H9 (cell line): ENCODE results near the gene RNF8. TPM values are rescaled to one million over a fixed set of nuclear protein-coding genes. Genes with fewer than 3 reads are reported as not detected.
"Not testable (repeated sequence)": the region's sequence is repeated elsewhere in the genome, so short reads cannot be mapped to it uniquely, and the experiment has no call there.

Source experiments
- DNase-seq: peaks from one replicate; pipeline ENCODE4 v3.0.0-alpha.2; 2017
- H2AFZ ChIP-seq: one replicate; pipeline ENCODE4 v1.6.1; 2013; ENCODE audit warnings: mild to moderate bottlenecking, low read length, control low read depth, moderate library complexity
- H2AK5ac ChIP-seq: 2 replicates; pipeline ENCODE4 v1.6.1; 2013; ENCODE audit warnings: low read length, control low read depth, mixed read lengths; ENCODE audit not compliant: insufficient read length
- H2BK120ac ChIP-seq: one replicate; pipeline ENCODE4 v1.6.1; 2013; ENCODE audit warnings: low read depth, mild to moderate bottlenecking, low read length, control low read depth, inconsistent platforms; ENCODE audit not compliant: poor library complexity, severe bottlenecking
- H2BK12ac ChIP-seq: 2 replicates; pipeline ENCODE4 v1.6.1; 2013; ENCODE audit warnings: low read length, control low read depth, mixed read lengths, low read depth; ENCODE audit not compliant: insufficient read length
- H2BK15ac ChIP-seq: 2 replicates; pipeline ENCODE4 v1.6.1; 2013; ENCODE audit warnings: low read depth, low read length, control low read depth
- H2BK20ac ChIP-seq: one replicate; pipeline ENCODE4 v1.6.1; 2013; ENCODE audit warnings: low read depth, mild to moderate bottlenecking, low read length, control low read depth, inconsistent platforms; ENCODE audit not compliant: poor library complexity, severe bottlenecking
- H2BK5ac ChIP-seq: 2 replicates; pipeline ENCODE4 v1.6.1; 2013; ENCODE audit warnings: low read length, control low read depth, mixed read lengths; ENCODE audit not compliant: insufficient read length
- H3K14ac ChIP-seq: 2 replicates; pipeline ENCODE4 v1.6.1; 2013; ENCODE audit warnings: low read length, control low read depth; ENCODE audit not compliant: insufficient read depth
- H3K18ac ChIP-seq: 2 replicates; pipeline ENCODE4 v1.6.1; 2013; ENCODE audit warnings: low read depth, mild to moderate bottlenecking, mixed read lengths, low read length, control low read depth; ENCODE audit not compliant: insufficient read length
- H3K23ac ChIP-seq: 2 replicates; pipeline ENCODE4 v1.6.1; 2013; ENCODE audit warnings: low read length, control low read depth, mixed read lengths, low read depth; ENCODE audit not compliant: insufficient read length
- H3K23me2 ChIP-seq: 2 replicates; pipeline ENCODE4 v1.6.1; 2013; ENCODE audit warnings: low read depth, mild to moderate bottlenecking, mixed read lengths, low read length, control low read depth; ENCODE audit not compliant: insufficient read length, poor library complexity, severe bottlenecking
- H3K27ac ChIP-seq: 2 replicates; pipeline ENCODE4 v1.5.1; 2013; ENCODE audit warnings: low read length, control low read depth, mixed read lengths, low read depth; ENCODE audit not compliant: insufficient read length
- H3K27me3 ChIP-seq: 2 replicates; pipeline ENCODE4 v1.6.1; 2013; ENCODE audit warnings: low read length, control low read depth, inconsistent platforms; ENCODE audit not compliant: insufficient read depth
- H3K4ac ChIP-seq: 2 replicates; pipeline ENCODE4 v1.6.1; 2013; ENCODE audit warnings: low read depth, mild to moderate bottlenecking, control low read depth, inconsistent platforms, low read length, moderate library complexity
- H3K4me1 ChIP-seq: 2 replicates; pipeline ENCODE4 v1.6.1; 2013; ENCODE audit warnings: low read length, control low read depth, inconsistent platforms; ENCODE audit not compliant: insufficient read depth
- H3K4me2 ChIP-seq: 2 replicates; pipeline ENCODE4 v1.6.1; 2013; ENCODE audit warnings: low read length, control low read depth, mixed read lengths; ENCODE audit not compliant: insufficient read length, insufficient read depth
- H3K56ac ChIP-seq: 2 replicates; pipeline ENCODE4 v1.6.1; 2013; ENCODE audit warnings: low read depth, mild to moderate bottlenecking, mixed read lengths, low read length, control low read depth; ENCODE audit not compliant: insufficient read length
- H3K79me1 ChIP-seq: 2 replicates; pipeline ENCODE4 v1.6.1; 2013; ENCODE audit warnings: low read depth, mild to moderate bottlenecking, moderate library complexity, low read length, control low read depth, inconsistent platforms; ENCODE audit not compliant: insufficient read depth, poor library complexity, severe bottlenecking
- H3K79me2 ChIP-seq: 2 replicates; pipeline ENCODE4 v1.6.1; 2013; ENCODE audit warnings: low read length, control low read depth, inconsistent platforms; ENCODE audit not compliant: insufficient read depth
- H3K9ac ChIP-seq: 2 replicates; pipeline ENCODE4 v1.6.1; 2013; ENCODE audit warnings: low read length, control low read depth, mixed read lengths; ENCODE audit not compliant: insufficient read length; ENCODE audit errors: extremely low read depth
- H3K9me3 ChIP-seq: one replicate; pipeline ENCODE4 v1.6.1; 2013; ENCODE audit warnings: low read depth, low read length, inconsistent platforms; ENCODE audit not compliant: control insufficient read depth
- H3T11ph ChIP-seq: one replicate; pipeline ENCODE4 v1.6.1; 2013; ENCODE audit warnings: mild to moderate bottlenecking, low read length, control low read depth, inconsistent platforms
- H4K20me1 ChIP-seq: one replicate; pipeline ENCODE4 v1.6.1; 2013; ENCODE audit not compliant: control insufficient read depth, insufficient read length, insufficient read depth
- H4K5ac ChIP-seq: 2 replicates; pipeline ENCODE4 v1.6.1; 2013; ENCODE audit warnings: low read depth, mild to moderate bottlenecking, mixed read lengths, low read length, control low read depth; ENCODE audit not compliant: insufficient read length
- H4K8ac ChIP-seq: replicated peaks from 2 replicates; pipeline ENCODE4 v1.6.1; 2013; ENCODE audit warnings: low read length, control low read depth, mixed read lengths, low read depth; ENCODE audit not compliant: insufficient read length
- H4K91ac ChIP-seq: 2 replicates; pipeline ENCODE4 v1.6.1; 2013; ENCODE audit warnings: low read depth, mild to moderate bottlenecking, moderate library complexity, mixed read lengths, low read length, control low read depth; ENCODE audit not compliant: insufficient read length
- H3K27ac Mint-ChIP-seq, 3 experiments: 2 replicates in 2 of 3; 3 replicates in 1 of 3; pipeline ENCODE4 v1.8.0; 2020 to 2021; ENCODE audit warnings: mixed read lengths in 3 of 3, mild to moderate bottlenecking in 1 of 3, moderate library complexity in 1 of 3
- H3K27me3 Mint-ChIP-seq: 2 replicates; pipeline ENCODE4 v1.8.0; 2021; ENCODE audit warnings: low read depth, mild to moderate bottlenecking, moderate library complexity, mixed read lengths
- H3K36me3 Mint-ChIP-seq, 3 experiments: 2 replicates in 2 of 3; 3 replicates in 1 of 3; pipeline ENCODE4 v1.8.0; 2020 to 2021; ENCODE audit warnings: low read depth in 3 of 3, mixed read lengths in 3 of 3; ENCODE audit not compliant: insufficient read depth in 1 of 3
- H3K4me1 Mint-ChIP-seq, 2 experiments: 2 replicates each; pipeline ENCODE4 v1.8.0; 2020; ENCODE audit warnings: mixed read lengths in 2 of 2
- H3K4me3 Mint-ChIP-seq, 2 experiments: 2 replicates in 1 of 2; 3 replicates in 1 of 2; pipeline ENCODE4 v1.8.0; 2020 to 2021; ENCODE audit warnings: mild to moderate bottlenecking in 2 of 2, mixed read lengths in 2 of 2, moderate library complexity in 1 of 2
- H3K9me3 Mint-ChIP-seq, 2 experiments: 2 replicates in 1 of 2; 3 replicates in 1 of 2; pipeline ENCODE4 v1.8.0; 2020; ENCODE audit warnings: mild to moderate bottlenecking in 2 of 2, mixed read lengths in 2 of 2, moderate library complexity in 1 of 2
- WGBS: extraction: QIAGEN DNeasy Blood & Tissue Kit; methylation state at CpG from one replicate; pipeline ENCODE4 v1.1.7; 2013; ENCODE audit warnings: missing lambda C conversion rate, low lambda C conversion rate, mixed read lengths; ENCODE audit not compliant: insufficient read length; ENCODE audit errors: extremely low coverage; 5-methylcytosine and 5-hydroxymethylcytosine counted together
- total RNA-seq: library from RNA; stranded (reverse); gene quantifications from 2 replicates; pipeline ENCODE4 v1.2.1, GENCODE V29; 2021
- TF ChIP-seq, protein P1 (sequence below): fragments of 200-600 bp; sonication (generic); conservative IDR thresholded peaks from 3 replicates; pipeline ENCODE4 v1.8.0; 2021; ENCODE audit warnings: antibody characterized with exemption, mild to moderate bottlenecking

RNF8 gene
- total RNA-seq, 1 experiment from 2014 or later, result 34.7 TPM

DNA sequence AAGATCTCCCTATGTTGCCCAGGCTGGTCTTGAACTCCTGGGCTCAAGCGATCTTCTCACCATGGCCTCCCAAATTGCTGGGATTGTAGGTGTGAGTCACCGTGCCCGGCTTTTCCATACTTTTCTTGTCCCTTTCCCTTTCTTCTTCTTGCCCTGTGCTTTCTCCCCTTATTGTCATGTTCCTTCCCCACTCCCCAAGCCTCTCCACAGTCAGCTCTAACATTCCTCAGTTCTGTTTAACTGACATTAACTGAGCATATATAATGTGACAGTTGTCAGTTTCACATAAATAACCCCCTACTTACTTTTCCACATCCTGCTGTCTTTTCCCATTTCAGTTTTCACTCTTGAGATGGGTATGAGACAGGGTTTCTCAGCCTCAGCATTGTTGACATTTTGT lies 9.5 kb upstream of the RNF8 start:
- H3K23ac ChIP-seq, result no peak overlapping the region
- Mint-ChIP-seq H3K27me3 (peaks cover 5% of the 10 kb centered on the region; the same call in 1 of the 2 replicates), H3K4me1 (no peaks in the 10 kb centered on the region), H3K36me3 (no peaks in the 10 kb centered on the region), H3K9me3 (peaks cover 0 to 5% of the 10 kb centered on the region in 2 experiments; a peak in 2 of 5 replicates), H3K4me3 (no peak overlapping the region; a peak in 1 of 5 replicates), H3K27ac (no peak overlapping the region)
- no peak for DNase-seq
- H3T11ph ChIP-seq, result no peak overlapping the region
- H3K9me3 ChIP-seq, result no peaks in the 10 kb centered on the region
- H2BK20ac ChIP-seq, result no peak overlapping the region
- no peaks in the 10 kb centered on the region for H4K20me1 ChIP-seq
- H3K14ac ChIP-seq, result no peak overlapping the region
- H4K5ac ChIP-seq, result no peak overlapping the region
- no peak overlapping the region for H3K4ac ChIP-seq
- TF ChIP-seq, protein P1, sequence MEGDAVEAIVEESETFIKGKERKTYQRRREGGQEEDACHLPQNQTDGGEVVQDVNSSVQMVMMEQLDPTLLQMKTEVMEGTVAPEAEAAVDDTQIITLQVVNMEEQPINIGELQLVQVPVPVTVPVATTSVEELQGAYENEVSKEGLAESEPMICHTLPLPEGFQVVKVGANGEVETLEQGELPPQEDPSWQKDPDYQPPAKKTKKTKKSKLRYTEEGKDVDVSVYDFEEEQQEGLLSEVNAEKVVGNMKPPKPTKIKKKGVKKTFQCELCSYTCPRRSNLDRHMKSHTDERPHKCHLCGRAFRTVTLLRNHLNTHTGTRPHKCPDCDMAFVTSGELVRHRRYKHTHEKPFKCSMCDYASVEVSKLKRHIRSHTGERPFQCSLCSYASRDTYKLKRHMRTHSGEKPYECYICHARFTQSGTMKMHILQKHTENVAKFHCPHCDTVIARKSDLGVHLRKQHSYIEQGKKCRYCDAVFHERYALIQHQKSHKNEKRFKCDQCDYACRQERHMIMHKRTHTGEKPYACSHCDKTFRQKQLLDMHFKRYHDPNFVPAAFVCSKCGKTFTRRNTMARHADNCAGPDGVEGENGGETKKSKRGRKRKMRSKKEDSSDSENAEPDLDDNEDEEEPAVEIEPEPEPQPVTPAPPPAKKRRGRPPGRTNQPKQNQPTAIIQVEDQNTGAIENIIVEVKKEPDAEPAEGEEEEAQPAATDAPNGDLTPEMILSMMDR, result no peak
- no peak overlapping the region for H3K18ac ChIP-seq
- H3K4me2 ChIP-seq, result no peak overlapping the region
- H3K56ac ChIP-seq, result no peak overlapping the region
- no peak overlapping the region for H4K8ac ChIP-seq
- no peak overlapping the region for H2AFZ ChIP-seq
- H3K9ac ChIP-seq, result no peak overlapping the region
- 0 out of 2 replicates have a peak, but pooled peaks cover 2% of the 10 kb centered on the region for H3K79me2 ChIP-seq
- H3K79me1 ChIP-seq, result no peaks in the 10 kb centered on the region
- no peak overlapping the region for H2BK5ac ChIP-seq
- H3K27me3 ChIP-seq, result 0 out of 2 replicates have a peak, but pooled peaks cover 3% of the 10 kb centered on the region
- H3K4me1 ChIP-seq, result no peaks in the 10 kb centered on the region
- H2AK5ac ChIP-seq, result no peak overlapping the region
- no peak overlapping the region for H2BK120ac ChIP-seq
- H2BK15ac ChIP-seq, result no peak overlapping the region
- WGBS, result no CpG with 5 or more reads among the region's 3 CpGs
- H3K23me2 ChIP-seq, result no peaks in the 10 kb centered on the region
- no peak overlapping the region for H4K91ac ChIP-seq
- no peak overlapping the region for H2BK12ac ChIP-seq
- H3K27ac ChIP-seq, result no peak overlapping the region

DNA sequence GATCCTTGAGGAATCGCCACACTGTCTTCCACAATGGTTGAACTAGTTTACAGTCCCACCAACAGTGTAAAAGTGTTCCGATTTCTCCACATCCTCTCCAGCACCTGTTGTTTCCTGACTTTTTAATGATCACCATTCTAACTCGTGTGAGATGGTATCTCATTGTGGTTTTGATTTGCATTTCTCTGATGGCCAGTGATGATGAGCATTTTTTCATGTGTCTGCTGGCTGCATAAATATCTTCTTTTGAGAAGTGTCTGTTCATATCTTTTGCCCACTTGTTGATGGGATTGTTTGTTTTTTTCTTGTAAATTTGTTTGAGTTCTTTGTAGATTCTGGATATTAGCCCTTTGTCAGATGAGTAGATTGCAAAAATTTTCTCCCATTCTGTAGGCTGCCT lies 8.0 kb upstream of the RNF8 start:
- not testable (repeated sequence) for H2AFZ ChIP-seq, H3K27me3 ChIP-seq, H3T11ph ChIP-seq, H4K20me1 ChIP-seq, H3K14ac ChIP-seq, H3K4me1 Mint-ChIP-seq, H3K27ac ChIP-seq, H3K9me3 ChIP-seq, H4K91ac ChIP-seq, DNase-seq, H4K5ac ChIP-seq, H3K4me3 Mint-ChIP-seq, H3K23ac ChIP-seq, H3K23me2 ChIP-seq, H3K79me2 ChIP-seq, H3K4me2 ChIP-seq, H3K27ac Mint-ChIP-seq, H2BK12ac ChIP-seq, H4K8ac ChIP-seq, H3K9ac ChIP-seq, H3K18ac ChIP-seq, H3K36me3 Mint-ChIP-seq, H2BK120ac ChIP-seq, H2BK5ac ChIP-seq, H2AK5ac ChIP-seq, H3K56ac ChIP-seq, H3K9me3 Mint-ChIP-seq, H3K4ac ChIP-seq, H3K27me3 Mint-ChIP-seq, H2BK15ac ChIP-seq, H3K79me1 ChIP-seq, H2BK20ac ChIP-seq, H3K4me1 ChIP-seq
- WGBS, result no CpG with 5 or more reads among the region's 3 CpGs
